Hypothalamus (tissue), 51 donors: ENCODE data around the gene COPG1.
"Not testable (repeated sequence)": the region's sequence is repeated elsewhere in the genome, so short reads cannot be mapped to it uniquely, and the experiment has no call there.

ENCODE experiments used
- DNase-seq, 51 donors: peaks; one replicate each; lab custom pipeline; 2025; lab: John Stamatoyannopoulos, UW

Gene COPG1, protein sequence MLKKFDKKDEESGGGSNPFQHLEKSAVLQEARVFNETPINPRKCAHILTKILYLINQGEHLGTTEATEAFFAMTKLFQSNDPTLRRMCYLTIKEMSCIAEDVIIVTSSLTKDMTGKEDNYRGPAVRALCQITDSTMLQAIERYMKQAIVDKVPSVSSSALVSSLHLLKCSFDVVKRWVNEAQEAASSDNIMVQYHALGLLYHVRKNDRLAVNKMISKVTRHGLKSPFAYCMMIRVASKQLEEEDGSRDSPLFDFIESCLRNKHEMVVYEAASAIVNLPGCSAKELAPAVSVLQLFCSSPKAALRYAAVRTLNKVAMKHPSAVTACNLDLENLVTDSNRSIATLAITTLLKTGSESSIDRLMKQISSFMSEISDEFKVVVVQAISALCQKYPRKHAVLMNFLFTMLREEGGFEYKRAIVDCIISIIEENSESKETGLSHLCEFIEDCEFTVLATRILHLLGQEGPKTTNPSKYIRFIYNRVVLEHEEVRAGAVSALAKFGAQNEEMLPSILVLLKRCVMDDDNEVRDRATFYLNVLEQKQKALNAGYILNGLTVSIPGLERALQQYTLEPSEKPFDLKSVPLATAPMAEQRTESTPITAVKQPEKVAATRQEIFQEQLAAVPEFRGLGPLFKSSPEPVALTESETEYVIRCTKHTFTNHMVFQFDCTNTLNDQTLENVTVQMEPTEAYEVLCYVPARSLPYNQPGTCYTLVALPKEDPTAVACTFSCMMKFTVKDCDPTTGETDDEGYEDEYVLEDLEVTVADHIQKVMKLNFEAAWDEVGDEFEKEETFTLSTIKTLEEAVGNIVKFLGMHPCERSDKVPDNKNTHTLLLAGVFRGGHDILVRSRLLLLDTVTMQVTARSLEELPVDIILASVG

DNA sequence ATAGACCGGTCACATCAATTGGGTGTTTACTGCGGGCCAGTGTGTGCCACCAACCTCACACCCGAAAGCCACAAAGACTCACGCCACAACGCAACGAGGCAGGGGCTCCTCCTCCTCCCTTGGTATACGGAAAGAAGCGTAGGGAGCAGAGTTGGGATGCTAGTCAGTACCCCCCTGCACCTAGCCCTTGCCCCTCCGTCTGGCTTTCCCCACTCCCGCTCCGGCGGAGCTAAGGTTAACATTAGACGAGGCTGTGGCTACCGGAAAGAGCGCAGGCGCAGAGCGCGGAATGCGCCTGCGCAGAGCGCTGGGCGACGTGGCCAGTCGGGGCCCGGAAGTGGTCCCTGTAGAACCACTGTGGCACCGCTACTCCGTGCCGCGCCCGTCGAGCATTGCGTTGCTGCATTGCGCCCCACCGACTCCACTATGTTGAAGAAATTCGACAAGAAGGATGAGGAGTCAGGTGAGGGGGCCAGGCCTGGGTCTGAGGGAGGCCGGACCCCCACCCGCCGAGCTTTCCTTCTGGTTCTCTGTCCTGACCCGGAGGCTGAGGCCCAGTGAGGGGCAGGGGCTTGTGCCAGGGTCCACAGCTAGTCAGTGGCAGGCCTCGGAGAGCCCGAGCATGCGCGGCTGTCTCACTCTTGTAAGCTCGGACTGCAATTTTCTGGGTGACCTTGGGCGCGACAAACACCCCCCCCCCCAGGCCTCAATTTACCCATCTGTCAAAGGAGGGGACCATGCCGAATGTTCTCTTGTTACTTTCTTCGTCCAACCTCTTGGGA lies at the start of gene COPG1:
TSS of gene COPG1 (plus strand) at position 323 of the 782 bp plus-strand sequence. CDS start at position 427, 104 bp downstream.
- peak; percentile 26 to 90 (median 77) for DNase-seq

DNA sequence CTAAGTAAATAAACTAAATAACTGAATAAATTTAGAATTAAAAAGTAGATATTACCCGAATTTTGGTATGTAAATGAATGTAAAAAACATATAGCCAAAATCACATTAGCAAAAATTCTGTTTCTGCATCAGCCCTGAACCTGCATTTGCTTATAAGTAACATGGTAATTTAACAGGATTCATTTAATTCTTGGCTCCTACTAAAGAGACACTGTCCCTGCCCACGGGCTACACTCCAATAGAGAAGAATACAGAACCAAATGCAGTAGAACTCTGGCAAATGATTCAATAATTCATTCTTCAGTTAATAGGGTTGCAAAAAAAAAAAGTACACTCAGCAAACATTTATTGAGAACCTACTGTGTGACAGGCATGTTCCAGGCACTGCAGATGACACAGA lies 44.9 kb upstream of the COPG1 start:
- DNase-seq = no peak

DNA sequence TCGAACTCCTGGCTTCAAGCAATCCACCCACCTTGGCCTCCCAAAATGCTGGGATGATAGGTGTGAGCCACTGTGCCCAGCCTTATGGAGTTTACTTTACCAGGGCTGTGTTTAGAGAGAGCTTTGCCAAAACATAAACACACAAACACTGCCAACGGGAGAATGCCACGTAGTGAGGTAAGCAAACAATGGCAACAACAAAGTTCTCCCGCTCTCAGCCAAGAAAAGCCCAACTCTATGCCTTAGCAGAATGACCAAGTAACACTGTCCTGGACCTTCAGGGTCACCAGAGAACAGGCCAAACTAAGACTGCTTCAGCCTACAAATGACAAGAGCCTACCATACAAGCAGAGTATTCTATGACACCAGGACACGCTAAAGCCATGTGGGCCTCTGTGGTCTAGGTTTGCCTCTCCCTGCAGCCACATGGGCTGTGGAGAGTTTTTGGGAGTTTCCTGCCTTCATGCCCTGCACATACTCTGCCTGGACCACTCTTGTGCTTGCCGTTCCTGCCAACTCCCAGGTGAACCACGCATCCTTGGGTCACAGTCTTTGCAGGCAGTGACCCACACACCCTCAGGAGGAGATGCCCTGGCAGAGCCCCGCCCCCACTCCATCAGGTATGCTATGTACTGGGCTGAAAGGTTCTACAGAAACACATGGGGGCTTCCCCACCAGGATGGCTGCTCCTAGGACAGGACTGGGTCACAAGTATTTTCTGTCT lies 44.1 kb upstream of the COPG1 start:
- no peak for DNase-seq

DNA sequence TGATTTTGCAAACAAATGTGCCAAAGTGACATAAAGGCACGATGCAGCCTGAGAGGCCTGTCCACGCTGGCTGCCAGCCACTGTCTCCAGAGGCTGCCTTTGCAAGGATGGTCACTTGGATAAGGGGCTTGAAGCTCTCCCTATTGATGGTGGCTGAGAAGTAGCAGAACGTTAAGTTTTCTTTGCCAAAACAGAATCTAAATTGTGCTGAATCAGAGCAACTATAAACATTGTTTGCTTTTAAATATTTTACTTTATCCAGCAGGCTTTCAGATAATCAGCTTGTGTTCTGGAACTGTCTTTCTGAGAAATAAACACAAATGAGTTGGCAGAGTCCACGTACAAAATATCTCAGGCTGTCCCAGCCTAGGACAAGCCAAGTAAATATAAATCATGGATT lies 41.9 kb upstream of the COPG1 start:
- DNase-seq = peak in 5 of 51 donors; percentile 9 to 29 (median 10)

DNA sequence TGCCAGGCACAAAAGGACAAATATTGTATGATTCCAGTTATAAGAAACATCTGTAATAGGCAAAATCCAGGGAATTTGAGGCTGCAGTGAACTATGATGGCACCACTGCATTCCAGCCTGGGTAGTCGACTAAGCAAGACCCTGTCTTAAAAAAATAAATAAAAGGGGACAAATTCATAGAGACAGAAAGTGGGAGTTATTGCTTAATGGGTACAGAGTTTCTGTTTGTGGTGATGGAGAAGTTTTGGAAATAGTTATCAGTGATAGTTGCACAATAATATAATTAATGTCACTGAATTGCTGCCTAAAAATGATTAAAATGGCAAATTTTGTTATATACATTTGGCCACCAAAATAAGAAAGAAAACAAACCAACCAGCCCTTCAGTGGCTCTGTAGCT lies 38.1 kb upstream of the COPG1 start:
- DNase-seq = no peak

DNA sequence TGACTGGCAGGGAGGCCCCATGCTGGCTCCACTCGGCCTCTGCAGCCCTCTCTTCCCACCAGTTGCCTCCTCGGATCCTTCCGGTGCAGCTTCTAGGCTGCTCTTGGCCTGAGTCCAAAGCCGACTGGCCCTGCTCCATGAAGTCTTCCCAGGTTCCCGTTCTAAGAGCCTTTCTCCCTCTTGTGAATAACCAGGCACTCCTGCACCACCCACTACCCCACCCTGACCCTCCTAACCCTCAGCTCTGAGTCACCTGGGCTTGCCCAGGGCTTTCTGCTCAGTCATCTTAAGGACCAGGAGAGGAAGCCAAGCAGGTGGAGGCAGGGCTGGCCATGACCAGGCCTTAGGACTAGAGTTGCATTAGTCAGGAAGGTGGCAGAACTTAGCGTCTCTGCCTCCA lies 37.6 kb upstream of the COPG1 start:
- DNase-seq = no peak

DNA sequence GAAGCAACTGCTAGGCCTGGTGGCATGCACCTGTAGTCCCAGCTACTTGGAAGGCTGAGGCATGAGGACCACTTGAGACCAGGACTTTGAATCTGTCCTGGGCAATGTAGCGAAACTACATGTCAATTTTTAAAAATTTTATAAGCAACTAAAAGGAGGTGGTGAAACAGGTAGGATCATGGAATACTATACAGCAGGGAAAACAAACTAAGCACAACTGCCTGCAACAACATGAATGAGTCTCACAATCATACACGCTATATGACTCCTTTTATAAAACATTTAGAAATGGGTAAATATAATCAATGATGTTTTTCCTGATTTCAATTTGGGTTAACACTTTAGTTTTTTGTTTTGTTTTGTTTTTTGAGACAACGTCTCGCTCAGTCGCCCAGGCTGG lies 36.2 kb upstream of the COPG1 start:
- DNase-seq = no peak

DNA sequence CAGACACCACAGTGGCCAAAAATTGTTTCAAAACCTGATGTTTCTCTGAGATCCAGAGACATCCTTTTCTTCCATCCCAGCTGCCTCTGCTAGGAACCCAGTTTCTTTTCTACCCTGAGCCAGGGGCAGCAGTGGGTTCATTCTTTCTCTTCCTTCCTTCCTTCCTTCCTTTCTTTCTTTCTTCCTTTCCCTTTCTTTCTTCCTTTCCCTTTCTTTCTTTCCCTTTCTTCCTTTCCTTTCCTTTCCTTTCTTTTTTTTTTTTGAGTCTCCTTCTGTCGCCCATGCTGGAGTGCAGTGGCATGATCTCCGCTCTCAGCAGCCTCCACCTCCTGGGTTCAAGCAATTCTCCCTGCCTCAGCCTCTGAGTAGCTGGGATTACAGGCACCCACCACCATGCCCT lies 30.7 kb upstream of the COPG1 start:
- DNase-seq = no peak

DNA sequence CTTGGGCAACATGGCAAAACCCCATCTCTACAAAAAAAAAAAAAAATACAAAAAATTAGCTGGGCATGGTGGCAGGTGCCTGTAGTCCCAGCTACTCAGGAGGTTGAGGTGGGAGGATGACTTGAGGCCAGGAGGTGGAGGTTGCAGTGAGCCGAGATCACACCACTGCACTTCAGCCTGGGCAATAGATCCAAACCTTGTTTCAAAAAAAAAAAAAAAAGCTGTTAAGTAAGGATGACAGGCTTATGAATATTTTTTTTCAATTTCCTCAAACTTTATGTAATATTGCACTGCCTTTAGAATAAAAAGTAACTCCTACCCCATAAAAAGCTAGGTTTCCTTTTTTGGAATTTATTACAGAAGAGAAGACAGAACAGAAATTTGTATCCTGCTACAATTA lies 25.0 kb upstream of the COPG1 start:
- DNase-seq = not testable (repeated sequence)

DNA sequence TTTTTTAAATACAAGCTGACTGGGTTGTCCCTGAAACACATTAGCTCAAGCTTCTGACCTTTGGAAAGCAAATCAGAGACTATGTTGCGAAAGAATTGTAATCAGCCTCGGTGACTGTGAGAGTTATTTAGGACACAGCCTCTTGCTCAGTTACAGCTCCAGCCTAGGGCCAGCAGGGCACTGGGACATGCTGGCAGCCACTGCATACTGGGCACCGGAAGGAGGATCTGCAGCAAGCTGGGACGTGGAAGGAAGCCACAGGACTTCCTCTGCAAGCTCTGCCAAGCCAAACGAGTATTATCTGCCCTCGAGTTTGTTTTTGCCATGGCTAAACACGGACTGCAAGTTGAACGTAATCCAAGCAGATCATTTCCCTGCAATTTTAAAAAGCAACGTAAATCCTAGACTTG lies 24.4 kb upstream of the COPG1 start:
- DNase-seq = peak in 41 of 51 donors; percentile 5 to 78 (median 50)

DNA sequence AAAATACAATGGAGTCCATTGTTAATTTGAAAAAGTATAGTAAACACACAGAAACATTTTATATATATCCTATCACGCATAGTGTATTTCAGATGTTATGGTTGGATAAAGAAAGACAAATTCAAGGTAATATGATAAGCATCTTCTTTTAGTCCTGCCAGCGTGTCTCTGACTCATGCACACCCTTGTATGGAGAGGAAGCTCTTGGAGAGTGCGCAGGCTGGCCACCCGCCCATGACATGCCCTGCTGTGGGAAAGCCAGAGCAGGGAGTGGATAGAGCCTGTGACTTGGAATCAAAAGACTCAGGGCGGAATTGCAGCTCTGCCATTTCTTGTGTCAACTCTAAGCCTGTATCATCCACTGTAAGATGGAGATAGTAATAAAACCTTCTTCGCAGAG lies 23.0 kb upstream of the COPG1 start:
- DNase-seq = peak in 24 of 51 donors; percentile 4 to 72 (median 23)

DNA sequence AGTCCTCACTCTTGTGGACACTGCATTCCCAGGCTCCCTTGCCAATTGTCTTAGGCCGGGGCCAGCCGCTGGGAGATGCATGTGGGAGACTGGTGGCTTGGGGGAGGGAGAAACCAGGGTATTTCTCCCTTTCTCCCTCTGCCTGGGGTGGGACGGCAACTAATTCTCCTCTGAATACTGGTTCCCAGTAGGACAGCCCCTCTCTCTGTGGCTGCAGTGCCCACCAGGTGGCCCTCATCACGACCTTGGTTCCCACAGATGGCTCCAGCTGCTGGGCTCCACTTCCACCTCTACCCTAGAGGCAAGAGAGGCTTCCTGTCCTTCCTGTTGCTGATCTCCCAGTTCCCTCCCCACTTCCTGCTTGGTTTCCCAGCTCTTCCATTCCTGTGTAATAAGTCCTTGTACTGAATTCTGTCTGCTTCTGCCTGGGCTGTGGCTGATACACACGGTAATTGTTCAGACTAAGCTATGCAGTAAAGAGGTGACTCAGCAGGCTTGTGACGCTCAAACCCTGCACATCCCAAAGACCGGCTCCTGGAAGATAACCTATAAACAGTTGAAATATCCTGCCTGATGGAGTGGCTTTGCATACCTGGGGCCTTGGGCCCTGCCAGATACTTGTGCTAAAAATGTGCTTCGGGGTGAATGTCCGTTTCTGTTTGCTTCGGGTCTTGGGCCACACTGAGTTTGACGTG lies 20.4 kb upstream of the COPG1 start:
- DNase-seq = no peak

DNA sequence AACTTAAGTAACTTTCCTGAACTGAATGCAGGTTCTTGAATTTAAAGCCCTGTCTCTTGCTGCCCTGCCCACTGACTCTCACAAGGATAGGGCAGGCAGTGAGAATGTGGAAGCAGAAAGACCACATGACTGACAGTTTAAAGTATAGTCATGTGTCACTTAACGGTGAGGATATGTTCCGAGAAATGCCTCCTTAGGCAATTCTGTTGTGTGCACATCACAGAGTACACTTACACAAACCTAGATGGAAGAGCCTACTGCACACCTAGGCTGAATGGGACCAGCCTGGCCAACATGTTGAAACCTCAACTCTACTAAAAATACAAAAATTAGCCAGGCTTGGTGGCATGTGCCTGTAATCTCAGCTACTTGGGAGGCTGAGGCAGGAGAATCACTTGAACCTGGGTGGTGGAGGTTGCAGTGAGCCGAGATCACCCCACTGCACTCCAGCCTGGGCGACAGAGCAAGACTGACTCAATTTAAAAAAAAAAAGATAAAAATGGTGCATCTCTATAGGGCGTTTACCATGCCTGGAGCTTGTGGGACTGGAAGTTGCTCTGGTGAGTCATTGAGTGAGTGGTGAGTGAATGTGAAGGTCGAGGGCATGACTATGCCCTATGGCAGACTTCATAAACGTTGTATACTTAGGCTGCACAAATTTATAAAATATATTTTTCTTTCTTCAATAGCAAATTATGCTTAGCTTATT lies 18.9 kb upstream of the COPG1 start:
- peak in 2 of 51 donors; percentile 1 to 14 for DNase-seq

DNA sequence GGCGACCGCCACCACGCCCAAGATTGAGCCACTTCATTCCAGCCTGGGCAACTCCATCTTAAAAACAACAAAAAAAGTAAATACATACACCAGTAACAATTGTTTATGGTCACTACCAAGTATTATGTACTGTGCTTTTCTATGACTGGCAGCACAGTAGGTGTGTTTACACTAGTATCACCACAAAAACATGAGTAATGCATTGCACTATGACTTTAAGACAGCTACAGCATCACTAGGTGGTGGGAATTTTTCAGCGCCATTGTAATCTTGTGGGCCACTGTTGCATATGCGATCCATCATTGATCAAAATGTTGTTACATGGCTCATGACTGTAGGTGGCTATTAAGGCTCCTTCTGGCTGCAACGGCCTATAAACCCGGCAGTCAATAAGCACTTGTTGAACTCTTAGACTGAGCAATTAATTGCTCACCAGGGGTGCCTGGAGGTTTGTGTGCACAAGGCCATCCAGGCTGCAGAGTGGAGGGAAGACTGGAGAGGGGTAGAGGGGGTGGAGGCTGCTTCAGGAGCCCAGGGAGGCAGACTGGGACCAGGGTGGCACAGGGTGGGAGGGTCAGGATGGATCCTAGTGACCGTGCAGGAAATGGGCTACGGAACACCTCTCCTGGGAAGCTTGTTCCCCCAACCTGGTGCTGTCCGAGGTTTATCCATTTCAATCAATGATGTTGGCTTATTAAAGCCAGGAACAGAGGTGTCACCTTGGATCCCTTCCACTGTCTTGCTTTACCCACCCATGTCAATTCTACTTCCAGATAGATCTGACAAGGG lies 17.9 kb upstream of the COPG1 start:
- DNase-seq = no peak

DNA sequence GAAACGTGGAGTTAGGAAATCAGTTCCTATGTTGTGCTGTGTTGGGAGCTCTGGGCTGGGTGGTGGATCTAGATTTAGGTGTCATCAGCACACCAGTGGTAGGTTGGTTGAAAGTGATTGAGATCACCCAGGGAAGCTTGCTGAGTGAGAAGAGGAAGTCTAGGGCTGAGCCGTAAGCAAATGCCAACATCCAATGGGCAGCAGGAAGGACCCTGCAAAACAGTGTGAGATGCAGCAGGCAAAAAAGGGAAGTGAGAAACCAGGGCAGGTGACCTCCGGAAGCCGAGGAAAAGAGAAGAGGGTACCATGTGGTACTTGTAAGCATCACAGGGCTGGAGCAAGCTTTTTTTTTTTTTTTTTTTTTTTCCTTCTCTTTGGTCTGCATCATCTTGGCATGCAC lies 15.9 kb upstream of the COPG1 start:
- DNase-seq = peak in 22 of 51 donors; percentile 7 to 45 (median 18)

DNA sequence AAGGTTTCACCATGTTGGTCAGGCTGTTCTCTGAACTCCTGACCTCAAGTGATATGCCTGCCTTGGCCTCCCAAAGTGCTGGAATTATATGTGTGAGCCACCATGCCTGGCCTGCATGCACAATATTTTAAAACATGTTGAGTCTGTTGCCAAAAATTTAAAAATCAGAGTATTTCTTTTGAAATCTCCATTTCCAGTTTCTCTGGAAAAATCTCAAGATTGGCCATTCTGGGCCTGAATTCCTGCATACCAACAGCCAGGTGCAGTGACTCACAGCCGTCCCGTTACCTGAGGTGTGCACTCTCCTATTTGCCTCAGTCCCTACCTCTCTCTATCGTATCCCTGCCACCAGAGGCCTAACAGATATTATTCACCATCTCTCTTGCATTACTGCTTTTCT lies 15.0 kb upstream of the COPG1 start:
- no peak for DNase-seq

DNA sequence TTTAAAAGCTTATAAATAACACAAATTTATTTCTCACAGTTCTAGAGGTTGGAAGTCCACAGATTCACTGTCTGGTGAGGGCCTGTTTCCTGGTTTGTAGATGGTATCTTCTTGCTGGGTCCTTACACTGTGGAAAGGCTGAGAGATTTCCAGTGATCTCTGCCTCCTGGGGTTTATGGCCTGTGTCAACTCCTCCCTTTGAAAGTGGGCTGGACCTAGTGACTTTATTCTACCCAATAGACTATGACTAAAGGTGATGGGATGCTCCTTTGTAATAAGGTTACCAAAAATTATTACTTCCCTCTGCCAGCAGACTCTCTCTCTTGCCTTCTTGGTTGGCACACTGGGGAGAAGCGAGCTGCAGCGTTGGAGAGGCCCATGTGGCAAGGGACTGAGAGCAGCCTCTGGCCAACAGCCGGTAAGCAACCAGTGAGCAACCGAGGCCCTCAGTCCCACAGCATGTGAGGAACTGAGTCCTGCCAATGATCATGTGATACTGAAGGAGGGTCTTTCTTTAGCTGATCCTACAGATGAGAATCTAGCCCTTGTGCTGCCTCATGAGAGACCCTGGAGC lies 14.0 kb upstream of the COPG1 start:
- DNase-seq = no peak
